ENCODE data around the gene CTDSP1. TPM values are rescaled to one million over a fixed set of nuclear protein-coding genes. Genes with fewer than 3 reads are reported as not detected.

The CTDSP1 gene, protein sequence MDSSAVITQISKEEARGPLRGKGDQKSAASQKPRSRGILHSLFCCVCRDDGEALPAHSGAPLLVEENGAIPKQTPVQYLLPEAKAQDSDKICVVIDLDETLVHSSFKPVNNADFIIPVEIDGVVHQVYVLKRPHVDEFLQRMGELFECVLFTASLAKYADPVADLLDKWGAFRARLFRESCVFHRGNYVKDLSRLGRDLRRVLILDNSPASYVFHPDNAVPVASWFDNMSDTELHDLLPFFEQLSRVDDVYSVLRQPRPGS
- total RNA-seq, result 114 and 115 TPM in 2 replicates

DNA sequence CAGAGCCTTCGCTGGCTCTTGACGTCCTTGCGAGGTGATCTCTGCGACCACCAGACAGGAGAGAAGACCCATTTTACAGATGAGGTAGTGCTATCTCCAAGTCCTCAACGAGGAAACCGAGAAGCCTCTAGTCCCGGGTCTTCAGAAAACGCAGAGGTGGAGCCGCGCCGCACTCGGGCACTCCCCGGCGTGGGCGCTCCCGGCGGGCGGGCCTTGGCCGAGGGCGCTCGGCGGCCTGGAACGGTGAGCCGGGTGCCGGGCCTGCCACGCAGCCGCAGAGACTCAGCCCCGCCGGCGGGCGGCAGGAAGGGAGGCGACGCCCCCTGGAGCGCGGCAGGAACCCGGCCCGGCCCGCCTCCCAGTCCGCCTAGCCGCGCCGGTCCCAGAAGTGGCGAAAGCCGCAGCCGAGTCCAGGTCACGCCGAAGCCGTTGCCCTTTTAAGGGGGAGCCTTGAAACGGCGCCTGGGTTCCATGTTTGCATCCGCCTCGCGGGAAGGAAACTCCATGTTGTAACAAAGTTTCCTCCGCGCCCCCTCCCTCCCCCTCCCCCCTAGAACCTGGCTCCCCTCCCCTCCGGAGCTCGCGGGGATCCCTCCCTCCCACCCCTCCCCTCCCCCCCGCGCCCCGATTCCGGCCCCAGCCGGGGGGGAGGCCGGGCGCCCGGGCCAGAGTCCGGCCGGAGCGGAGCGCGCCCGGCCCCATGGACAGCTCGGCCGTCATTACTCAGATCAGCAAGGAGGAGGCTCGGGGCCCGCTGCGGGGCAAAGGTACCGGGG lies at the start of gene CTDSP1:
Gene CTDSP1 (plus strand): TSS at position 478 of the 776 bp plus-strand sequence. CDS start 223 bp downstream, at position 701.
- intact Hi-C loops (cut with micrococcal nuclease), result loop anchor here (5.0 to 10.0 kb wide), 3 partner anchors 118 to 855 kb away; partner anchors contain the start of genes CNPPD1, RETREG2, TUBA4A and TUBA4B
- H3K4me3 Mint-ChIP-seq (ENCODE audit: low read depth), result peak within 1 kb of the TSS; percentile 93
- H3K9me3 Mint-ChIP-seq, result no peaks in the 10 kb centered on the region
- peaks cover 33% of the 10 kb centered on the region for H3K4me1 Mint-ChIP-seq (ENCODE audit: low read depth)
- peak within 1 kb of the TSS; percentile 88 for H3K27ac Mint-ChIP-seq
- peaks cover 34% of the 10 kb centered on the region for H3K36me3 Mint-ChIP-seq (ENCODE audit: low read depth)
- peak; percentile 94 for DNase-seq (ENCODE audit: low spot score)
- H3K27me3 Mint-ChIP-seq (ENCODE audit: low read depth), result no peaks in the 10 kb centered on the region

DNA sequence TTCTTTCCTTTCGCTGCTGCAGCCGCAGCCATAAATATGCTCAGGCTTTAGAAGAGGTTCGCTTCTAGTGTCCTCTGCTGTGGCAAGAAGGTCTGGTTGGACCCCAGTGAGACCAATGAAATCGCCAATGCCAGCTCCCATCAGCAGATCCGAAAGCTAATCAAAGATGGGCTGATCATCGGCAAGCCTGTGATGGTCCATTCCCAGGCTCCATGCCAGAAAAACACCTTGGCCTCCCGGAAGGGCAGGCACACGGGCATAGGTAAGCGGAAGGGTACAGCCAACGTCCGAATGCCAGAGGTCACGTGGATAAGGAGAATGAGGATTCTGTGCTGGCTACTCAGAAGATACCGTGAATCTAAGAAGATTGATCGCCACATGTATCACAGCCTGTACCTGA lies 45.6 kb upstream of the CTDSP1 start:
- Mint-ChIP-seq H3K4me1 (ENCODE audit: low read depth) (no peaks in the 10 kb centered on the region), H3K4me3 (ENCODE audit: low read depth) (no peak overlapping the region), H3K36me3 (ENCODE audit: low read depth) (no peaks in the 10 kb centered on the region), H3K27ac (no peak overlapping the region), H3K9me3 (peaks cover 6% of the 10 kb centered on the region), H3K27me3 (ENCODE audit: low read depth) (peaks cover 7% of the 10 kb centered on the region)
- DNase-seq (ENCODE audit: low spot score), result no peak
- intact Hi-C loops (cut with micrococcal nuclease), result no loop called here

DNA sequence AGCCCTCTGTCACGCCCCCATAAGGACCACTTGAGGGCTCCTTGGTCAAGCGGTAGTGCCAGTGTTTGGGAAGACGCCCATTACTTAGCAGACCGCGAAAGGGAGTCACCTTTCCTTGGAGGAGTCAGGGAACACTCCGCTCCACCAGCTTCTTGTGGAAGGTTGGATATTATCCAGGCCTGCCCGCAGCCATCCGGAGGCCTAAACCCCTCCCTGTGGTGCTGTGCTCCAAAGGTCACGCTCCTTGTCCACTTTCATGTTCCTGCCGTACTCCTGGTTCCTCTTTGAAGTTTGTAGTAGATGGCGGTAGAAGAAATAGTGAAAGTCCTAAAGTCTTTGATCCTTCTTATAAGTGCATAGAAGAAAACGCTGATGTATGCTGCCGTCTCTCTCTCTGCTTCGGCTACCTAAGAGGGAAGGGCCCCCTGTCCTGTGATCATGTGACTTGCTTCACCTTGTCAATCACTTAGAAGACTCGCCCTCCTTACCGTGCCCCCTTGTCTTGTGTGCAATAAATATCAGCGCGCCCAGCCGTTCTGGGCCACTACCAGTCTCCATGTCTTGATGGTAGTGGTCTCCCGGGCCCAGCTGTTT lies 44.7 kb upstream of the CTDSP1 start:
- Mint-ChIP-seq H3K4me3 (ENCODE audit: low read depth) (no peak overlapping the region), H3K27ac (no peak overlapping the region), H3K9me3 (peaks cover 6% of the 10 kb centered on the region), H3K36me3 (ENCODE audit: low read depth) (no peaks in the 10 kb centered on the region), H3K4me1 (ENCODE audit: low read depth) (no peaks in the 10 kb centered on the region), H3K27me3 (ENCODE audit: low read depth) (peaks cover 7% of the 10 kb centered on the region)
- intact Hi-C loops (cut with micrococcal nuclease), result no loop called here
- DNase-seq (ENCODE audit: low spot score), result no peak

- H3K9me3 Mint-ChIP-seq, result no peaks in the 10 kb centered on the region
- DNase-seq (ENCODE audit: low spot score), result no peak
- intact Hi-C loops (cut with micrococcal nuclease), result no loop called here
- H3K4me3 Mint-ChIP-seq (ENCODE audit: low read depth), result no peak overlapping the region
- no peak overlapping the region for H3K27ac Mint-ChIP-seq
- no peaks in the 10 kb centered on the region for H3K4me1 Mint-ChIP-seq (ENCODE audit: low read depth)
- H3K36me3 Mint-ChIP-seq (ENCODE audit: low read depth), result no peaks in the 10 kb centered on the region
- H3K27me3 Mint-ChIP-seq (ENCODE audit: low read depth), result peaks cover 3% of the 10 kb centered on the region
Measured at GRCh38 chr2:218357236-218358177, 42.2 kb upstream of the CTDSP1 start.

GRCh38 chr2:218360453-218360852 lies 39.2 kb upstream of the CTDSP1 start:
- H3K4me3 Mint-ChIP-seq (ENCODE audit: low read depth), result no peak overlapping the region
- no peaks in the 10 kb centered on the region for H3K9me3 Mint-ChIP-seq
- no peak for DNase-seq (ENCODE audit: low spot score)
- intact Hi-C loops (cut with micrococcal nuclease), result no loop called here
- H3K4me1 Mint-ChIP-seq (ENCODE audit: low read depth), result no peaks in the 10 kb centered on the region
- H3K27ac Mint-ChIP-seq, result no peak overlapping the region
- H3K27me3 Mint-ChIP-seq (ENCODE audit: low read depth), result peaks cover 1% of the 10 kb centered on the region
- H3K36me3 Mint-ChIP-seq (ENCODE audit: low read depth), result no peaks in the 10 kb centered on the region

DNA sequence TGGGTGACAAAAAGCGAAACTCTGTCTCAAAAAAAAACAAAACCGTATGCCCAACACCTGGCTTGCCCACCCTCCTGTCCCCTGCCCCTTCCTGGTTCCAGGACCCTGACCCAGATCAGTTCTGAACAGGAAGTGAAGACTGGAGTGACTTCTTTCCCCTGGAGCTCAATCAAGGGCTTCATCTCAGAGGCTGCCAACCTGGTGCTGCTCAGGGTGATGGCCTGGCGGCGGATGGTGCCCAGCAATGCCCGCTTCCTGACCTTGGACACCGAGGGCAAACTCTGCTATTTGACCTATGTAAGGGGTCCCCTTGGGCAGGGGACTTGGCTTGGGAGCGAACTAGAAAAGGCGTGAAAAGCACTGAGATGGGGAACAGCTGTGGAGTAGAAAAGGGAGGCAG lies 37.1 kb upstream of the CTDSP1 start:
- intact Hi-C loops (cut with micrococcal nuclease), result no loop called here
- H3K4me3 Mint-ChIP-seq (ENCODE audit: low read depth), result no peak overlapping the region
- no peak overlapping the region for H3K27ac Mint-ChIP-seq
- no peaks in the 10 kb centered on the region for H3K9me3 Mint-ChIP-seq
- no peak for DNase-seq (ENCODE audit: low spot score)
- H3K4me1 Mint-ChIP-seq (ENCODE audit: low read depth), result peaks cover 6% of the 10 kb centered on the region
- no peaks in the 10 kb centered on the region for H3K36me3 Mint-ChIP-seq (ENCODE audit: low read depth)
- peaks cover 5% of the 10 kb centered on the region for H3K27me3 Mint-ChIP-seq (ENCODE audit: low read depth)

DNA sequence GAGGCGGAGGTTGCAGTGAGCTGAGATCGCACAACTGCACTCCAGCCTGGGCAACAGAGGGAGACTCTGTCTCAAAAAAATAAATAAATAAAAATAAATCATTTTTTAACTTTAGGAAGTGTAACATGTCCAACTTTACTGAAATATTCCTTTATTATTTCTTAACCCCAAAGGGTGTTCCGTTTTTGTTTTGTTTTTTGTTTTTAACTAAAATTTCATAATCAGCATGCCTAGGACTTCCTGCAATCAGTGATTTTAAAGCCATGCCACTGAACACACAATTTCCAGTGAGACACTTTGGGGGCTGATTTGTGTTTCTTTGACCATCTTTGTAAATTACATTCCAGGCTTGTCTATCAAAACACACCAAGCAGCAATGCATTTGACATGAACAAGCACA lies 35.9 kb upstream of the CTDSP1 start:
- Mint-ChIP-seq H3K4me1 (ENCODE audit: low read depth) (peaks cover 9% of the 10 kb centered on the region), H3K27ac (no peak overlapping the region), H3K36me3 (ENCODE audit: low read depth) (no peaks in the 10 kb centered on the region), H3K4me3 (ENCODE audit: low read depth) (no peak overlapping the region), H3K27me3 (ENCODE audit: low read depth) (peaks cover 5% of the 10 kb centered on the region), H3K9me3 (no peaks in the 10 kb centered on the region)
- intact Hi-C loops (cut with micrococcal nuclease), result no loop called here
- no peak for DNase-seq (ENCODE audit: low spot score)

DNA sequence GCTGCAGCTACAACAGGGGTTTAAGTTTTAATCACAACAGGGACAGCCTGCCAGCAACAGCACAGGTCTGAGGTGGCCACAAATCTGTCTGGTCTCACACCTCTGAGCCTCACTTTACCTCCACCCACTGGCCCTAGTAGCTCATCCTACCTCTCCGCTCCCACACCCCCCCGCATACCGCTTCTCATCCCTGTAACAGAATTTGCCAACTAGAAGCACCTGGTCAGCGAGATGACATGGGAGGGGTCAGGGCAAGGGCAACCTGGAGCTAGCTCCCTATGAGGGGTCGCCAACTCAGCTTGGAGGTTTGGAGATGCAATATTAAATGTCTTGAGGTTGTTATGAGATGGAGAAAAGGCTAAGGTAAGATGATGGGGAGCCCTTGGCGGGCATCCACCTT lies 35.5 kb upstream of the CTDSP1 start:
- intact Hi-C loops (cut with micrococcal nuclease), result no loop called here
- no peaks in the 10 kb centered on the region for H3K9me3 Mint-ChIP-seq
- no peak overlapping the region for H3K4me3 Mint-ChIP-seq (ENCODE audit: low read depth)
- H3K4me1 Mint-ChIP-seq (ENCODE audit: low read depth), result peaks cover 10% of the 10 kb centered on the region
- DNase-seq (ENCODE audit: low spot score), result no peak
- no peak overlapping the region for H3K27ac Mint-ChIP-seq
- H3K27me3 Mint-ChIP-seq (ENCODE audit: low read depth), result peaks cover 5% of the 10 kb centered on the region
- H3K36me3 Mint-ChIP-seq (ENCODE audit: low read depth), result no peaks in the 10 kb centered on the region

DNA sequence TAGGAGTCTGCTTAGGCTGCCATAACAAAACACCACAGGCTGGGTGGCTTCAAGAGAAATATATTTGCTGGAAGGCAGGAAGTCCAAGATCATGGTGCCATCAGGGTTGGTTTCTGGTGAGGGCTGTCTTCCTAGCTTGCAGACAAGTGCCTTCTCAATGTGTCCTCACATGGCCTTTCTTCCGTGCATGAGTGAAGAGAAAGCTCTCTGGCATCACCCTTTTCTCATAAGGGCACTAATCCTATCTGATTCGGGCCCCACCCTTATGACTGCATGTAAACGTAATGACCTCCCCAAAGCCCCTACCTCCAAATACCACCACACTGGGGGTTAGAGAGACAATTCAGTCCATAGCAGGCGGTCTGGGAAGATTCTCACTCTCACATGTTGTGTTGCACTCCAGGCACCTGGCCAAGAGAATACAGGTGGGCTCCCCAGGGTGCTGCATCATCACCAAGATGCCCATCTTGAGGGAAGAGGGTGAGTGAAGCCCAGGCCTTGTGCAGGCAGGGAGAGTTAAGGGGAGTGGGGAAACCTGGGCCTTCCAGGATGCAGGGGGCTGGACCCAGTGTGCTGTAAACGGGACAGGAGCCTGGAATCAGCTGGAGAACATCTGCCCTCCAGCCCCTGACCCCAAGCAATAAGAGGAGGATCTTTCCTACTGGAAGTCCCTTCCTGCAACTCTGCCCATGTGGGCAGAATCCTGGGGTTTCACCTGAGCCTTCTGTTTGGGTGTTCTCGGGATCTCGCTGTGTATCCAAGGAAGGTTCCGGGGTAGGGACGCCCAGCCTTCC lies 32.9 kb upstream of the CTDSP1 start:
- H3K27ac Mint-ChIP-seq, result peak overlapping the region; percentile 74
- intact Hi-C loops (cut with micrococcal nuclease), result loop anchor here (1.0 to 5.0 kb wide), 3 partner anchors 29 to 75 kb away; partner anchors contain the start of gene TMBIM1
- DNase-seq (ENCODE audit: low spot score), result no peak
- H3K9me3 Mint-ChIP-seq, result no peaks in the 10 kb centered on the region
- peaks cover 12% of the 10 kb centered on the region for H3K4me1 Mint-ChIP-seq (ENCODE audit: low read depth)
- H3K36me3 Mint-ChIP-seq (ENCODE audit: low read depth), result no peaks in the 10 kb centered on the region
- peak overlapping the region; percentile 74 for H3K4me3 Mint-ChIP-seq (ENCODE audit: low read depth)
- H3K27me3 Mint-ChIP-seq (ENCODE audit: low read depth), result peaks cover 14% of the 10 kb centered on the region

DNA sequence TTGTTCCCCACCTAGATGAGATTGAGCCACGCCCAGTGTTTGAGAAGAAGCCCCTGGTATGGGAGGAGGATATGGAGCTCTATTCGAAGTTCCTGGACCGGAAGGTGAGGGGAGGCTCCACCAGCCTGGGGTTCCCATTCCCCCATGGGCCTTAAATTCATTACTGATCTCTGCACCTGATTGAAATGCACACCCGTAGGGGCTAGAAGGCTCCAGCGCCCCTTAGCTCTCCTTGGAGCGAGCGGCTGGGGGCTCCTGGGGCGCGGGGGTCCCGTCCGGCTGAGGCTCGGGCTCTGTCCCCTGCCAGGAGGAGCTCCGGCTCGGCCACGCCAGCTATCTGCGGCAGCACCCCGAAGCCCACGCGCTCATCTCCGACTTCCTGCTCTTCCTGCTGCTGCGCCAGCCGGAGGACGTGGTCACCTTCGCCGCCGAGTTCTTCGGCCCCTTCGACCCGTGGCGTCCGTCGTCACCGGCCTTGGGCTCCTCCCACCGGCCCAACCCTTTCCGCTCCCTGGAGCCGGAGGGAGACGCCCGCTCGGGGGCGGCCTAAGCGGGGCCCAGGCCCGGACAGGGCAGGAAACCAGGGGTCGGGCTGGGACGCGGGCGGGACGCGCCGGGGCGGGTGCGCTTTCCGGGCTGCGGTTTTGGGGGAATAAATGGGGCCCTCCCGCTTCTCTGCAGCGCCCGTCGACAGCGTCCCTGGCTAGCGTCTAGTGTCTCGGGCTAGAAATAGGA lies 32.1 kb upstream of the CTDSP1 start:
- Mint-ChIP-seq H3K4me1 (ENCODE audit: low read depth) (peaks cover 12% of the 10 kb centered on the region), H3K27ac (peak overlapping the region; percentile 74), H3K27me3 (ENCODE audit: low read depth) (peaks cover 14% of the 10 kb centered on the region), H3K4me3 (ENCODE audit: low read depth) (peak overlapping the region; percentile 74), H3K9me3 (no peaks in the 10 kb centered on the region), H3K36me3 (ENCODE audit: low read depth) (no peaks in the 10 kb centered on the region)
- intact Hi-C loops (cut with micrococcal nuclease), result loop anchor here (1.0 to 5.0 kb wide), 3 partner anchors 29 to 75 kb away; partner anchors contain the start of gene TMBIM1
- peak; percentile 63 for DNase-seq (ENCODE audit: low spot score)

- Mint-ChIP-seq H3K27me3 (ENCODE audit: low read depth) (peaks cover 14% of the 10 kb centered on the region), H3K4me3 (ENCODE audit: low read depth) (peak overlapping the region; percentile 74), H3K27ac (peak overlapping the region; percentile 34), H3K4me1 (ENCODE audit: low read depth) (peaks cover 12% of the 10 kb centered on the region), H3K9me3 (no peaks in the 10 kb centered on the region), H3K36me3 (ENCODE audit: low read depth) (no peaks in the 10 kb centered on the region)
- DNase-seq (ENCODE audit: low spot score), result no peak
- intact Hi-C loops (cut with micrococcal nuclease), result loop anchor here (5.0 kb wide), 2 partner anchors 46 to 76 kb away; partner anchors contain the start of gene TMBIM1
Measured at GRCh38 chr2:218368150-218368528, 31.5 kb upstream of the CTDSP1 start.

All from activated T-helper 2 cell treated with anti-CD3 and anti-CD28 coated beads, Interferon-gamma antibody, Interleukin-2, Interleukin-4, amounts not matched to agents 10 μg/mL and 5 μg/mL and 100 μg/mL, durations not matched to agents 14 hours and 24 hours and 36 hours (primary cell).